WI38 (cell line): Measurements from ENCODE around the gene LHFPL6.

Experiments used
- H3K4me3 ChIP-seq: 2 replicates; pipeline ENCODE4 v1.5.1; 2011; ENCODE audit warnings: low read depth, mild to moderate bottlenecking, control low read depth, low read length
- TF ChIP-seq, protein P1 (sequence below): IDR thresholded peaks from 2 replicates; pipeline ENCODE4 v1.5.1; 2012; ENCODE audit warnings: low read depth, mild to moderate bottlenecking, control low read depth, low read length

LHFPL6 gene

DNA sequence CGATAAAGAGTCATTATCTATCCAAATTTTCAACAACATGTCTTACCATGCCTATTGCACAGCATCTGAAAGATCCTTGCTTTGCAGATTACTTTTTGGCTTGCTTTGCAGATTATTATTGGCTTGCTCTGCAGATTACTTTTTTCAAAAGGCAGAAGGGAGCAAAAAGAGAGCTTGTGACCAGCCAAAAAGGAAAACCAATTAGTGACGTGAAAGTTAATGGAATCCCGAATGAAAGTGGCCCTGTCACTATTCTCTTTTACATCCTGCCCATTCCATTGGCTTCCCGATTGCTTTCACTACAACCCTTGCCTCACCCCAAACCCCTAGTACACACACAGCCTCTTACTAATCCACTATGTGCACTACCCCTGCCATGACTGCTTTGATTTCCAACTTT, 81.3 kb downstream of the LHFPL6 start:
- TF ChIP-seq, protein P1, sequence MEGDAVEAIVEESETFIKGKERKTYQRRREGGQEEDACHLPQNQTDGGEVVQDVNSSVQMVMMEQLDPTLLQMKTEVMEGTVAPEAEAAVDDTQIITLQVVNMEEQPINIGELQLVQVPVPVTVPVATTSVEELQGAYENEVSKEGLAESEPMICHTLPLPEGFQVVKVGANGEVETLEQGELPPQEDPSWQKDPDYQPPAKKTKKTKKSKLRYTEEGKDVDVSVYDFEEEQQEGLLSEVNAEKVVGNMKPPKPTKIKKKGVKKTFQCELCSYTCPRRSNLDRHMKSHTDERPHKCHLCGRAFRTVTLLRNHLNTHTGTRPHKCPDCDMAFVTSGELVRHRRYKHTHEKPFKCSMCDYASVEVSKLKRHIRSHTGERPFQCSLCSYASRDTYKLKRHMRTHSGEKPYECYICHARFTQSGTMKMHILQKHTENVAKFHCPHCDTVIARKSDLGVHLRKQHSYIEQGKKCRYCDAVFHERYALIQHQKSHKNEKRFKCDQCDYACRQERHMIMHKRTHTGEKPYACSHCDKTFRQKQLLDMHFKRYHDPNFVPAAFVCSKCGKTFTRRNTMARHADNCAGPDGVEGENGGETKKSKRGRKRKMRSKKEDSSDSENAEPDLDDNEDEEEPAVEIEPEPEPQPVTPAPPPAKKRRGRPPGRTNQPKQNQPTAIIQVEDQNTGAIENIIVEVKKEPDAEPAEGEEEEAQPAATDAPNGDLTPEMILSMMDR, result no peak
- no peak overlapping the region for H3K4me3 ChIP-seq

DNA sequence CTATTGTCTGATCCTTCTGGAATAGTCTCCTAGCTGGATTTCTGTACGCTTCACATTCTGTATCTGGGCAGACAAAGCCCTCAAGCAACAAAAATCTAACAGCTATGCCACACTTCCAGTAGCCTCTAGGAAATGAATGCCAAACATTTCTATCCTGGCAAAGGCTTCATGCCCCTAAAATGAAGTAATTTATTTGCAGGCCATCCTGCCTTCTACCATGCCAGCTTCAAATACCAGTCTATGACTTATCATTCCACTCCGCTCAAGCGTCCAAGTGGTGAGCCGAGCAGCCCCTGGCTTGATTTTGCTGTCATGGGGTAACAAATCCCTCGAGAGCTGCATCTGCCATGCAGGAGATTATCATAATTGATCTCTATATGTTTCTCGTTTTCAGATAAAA, 86.9 kb downstream of the LHFPL6 start:
- no peak overlapping the region for H3K4me3 ChIP-seq
- TF ChIP-seq, protein P1, result no peak

DNA sequence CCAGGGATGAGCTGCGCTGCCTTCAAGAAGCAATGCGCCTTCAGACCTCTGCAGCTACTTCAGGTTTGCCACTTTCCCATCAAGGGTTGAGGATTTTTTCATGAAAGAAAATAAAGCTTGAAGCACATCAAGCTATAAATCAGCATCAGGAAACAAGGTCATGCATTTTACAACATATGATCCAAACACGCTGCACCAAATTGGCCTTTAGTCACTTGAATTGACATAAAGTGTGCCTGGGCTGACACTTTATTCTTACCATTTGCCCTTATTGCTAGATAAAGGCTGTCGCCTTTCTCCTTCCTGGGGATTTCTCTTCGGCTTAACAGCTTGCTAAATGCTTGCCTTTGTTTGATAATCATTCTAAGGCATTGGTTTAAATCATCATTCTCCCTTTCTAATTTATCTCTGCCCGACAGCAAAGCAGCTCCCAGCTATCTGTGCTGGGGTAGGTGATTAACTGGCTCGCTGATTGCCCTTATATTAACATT, 87.7 kb downstream of the LHFPL6 start:
- no peak overlapping the region for H3K4me3 ChIP-seq
- TF ChIP-seq, protein P1, result no peak

DNA sequence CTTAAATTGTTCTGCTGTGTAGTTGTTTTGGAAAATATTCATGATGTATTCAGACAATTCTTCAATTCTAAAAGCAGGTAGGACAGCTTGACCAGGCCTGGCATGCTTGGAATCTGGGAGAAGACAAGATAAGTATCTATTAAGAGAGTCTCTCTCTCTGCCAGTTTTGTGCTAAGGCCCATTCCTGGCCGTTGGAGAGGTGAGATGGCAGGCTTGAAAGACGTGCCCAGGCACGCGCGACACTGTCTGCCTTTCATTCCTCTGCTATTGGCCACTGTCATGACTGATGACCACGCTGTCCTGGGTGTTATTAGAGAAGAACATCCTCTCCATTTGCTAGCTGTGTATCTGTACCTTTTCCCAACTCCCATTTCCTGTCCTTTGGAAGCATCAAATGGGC, 90.3 kb downstream of the LHFPL6 start:
- TF ChIP-seq, protein P1, result no peak
- no peak overlapping the region for H3K4me3 ChIP-seq

DNA sequence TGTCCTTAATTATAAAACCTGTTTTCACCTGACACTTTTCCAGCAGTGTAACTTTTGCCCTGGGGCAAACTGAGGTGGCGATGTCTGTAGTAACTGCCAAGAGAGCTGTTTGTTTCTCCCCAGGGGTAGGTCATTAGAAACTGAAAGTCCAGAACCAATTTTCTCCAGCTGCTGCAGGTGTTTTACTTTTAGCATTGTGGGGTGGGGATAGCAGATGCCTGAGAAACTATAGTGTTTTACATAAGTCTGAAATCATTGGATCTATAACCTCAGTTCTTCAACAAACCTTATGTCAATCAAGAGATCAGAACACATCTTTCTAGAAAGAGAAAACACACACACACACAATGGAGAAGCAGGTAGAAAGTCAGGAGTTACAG, 92.7 kb downstream of the LHFPL6 start:
- no peak overlapping the region for H3K4me3 ChIP-seq
- TF ChIP-seq, protein P1, result no peak

DNA sequence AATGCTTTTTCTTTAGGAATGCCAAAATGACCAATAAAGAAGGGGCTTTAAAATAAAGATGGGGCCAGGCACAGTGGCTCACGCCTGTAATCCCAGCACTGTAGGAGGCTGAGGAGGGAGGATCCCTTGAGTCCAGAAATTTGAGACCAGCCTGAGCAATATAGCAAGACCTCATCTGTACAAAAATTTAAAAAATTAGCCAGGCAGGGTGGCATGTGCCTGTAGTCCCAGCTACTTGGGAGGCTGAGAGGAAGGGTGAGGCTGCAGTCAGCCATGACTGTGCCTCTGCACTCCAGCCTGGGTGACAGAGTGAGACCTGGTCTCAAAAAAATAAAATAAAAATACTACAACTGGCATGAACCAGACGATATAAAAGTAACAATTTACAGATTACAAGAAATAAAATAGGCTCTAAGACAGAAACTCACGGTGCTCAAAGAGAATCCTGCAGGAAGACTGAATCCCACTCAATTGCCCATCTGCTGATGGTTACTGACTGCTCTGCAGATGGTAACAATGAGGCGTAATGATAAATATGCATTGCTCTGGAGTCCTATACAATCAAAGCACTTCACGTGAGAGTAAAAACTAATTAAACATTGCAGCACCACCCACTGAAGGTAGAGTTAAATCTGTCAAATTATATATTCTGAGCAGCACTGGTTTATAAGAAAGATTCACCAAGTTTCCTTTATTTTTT, 93.2 kb downstream of the LHFPL6 start:
- H3K4me3 ChIP-seq, result no peak overlapping the region
- TF ChIP-seq, protein P1, result no peak

DNA sequence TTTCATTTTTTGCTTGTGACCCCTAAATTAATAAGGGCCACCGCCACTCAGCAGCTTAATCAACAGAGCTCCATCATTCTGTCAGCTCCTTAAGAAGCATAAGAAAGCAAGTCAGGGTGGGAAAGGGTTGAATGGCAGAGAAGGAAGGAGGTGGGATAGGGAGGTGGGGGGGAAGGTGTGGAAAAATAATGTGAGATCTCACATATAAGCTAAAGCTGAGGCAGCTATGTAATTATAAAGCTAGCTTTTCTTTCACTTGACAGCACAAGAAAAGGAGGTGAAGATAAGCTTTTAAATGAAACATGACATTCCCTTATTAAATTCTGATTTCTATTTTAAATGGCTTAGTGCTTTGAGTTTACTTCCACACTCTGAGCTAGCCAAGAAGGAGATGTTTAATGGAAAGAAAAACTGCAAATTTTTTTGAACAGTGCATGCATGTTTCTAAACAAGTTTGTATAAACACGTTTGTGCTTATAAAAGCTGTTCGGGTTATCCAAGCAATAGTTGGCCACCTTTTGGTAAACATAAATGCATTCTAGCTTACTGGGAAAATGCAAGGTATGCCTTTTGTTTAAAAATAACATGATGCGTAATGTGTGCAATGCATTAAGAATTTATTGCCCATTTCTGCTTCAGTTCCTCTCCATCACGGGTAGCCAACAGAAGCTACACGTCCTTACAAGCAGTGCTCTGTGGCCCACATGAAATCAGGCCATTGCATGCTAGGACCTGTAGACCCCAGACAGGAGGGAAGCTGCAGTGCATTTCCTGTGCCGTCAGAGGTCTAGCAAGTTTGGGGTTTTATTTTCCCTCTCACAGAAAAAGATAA, 96.2 kb downstream of the LHFPL6 start:
- peak overlapping the region; percentile 2; the same call in 1 of the 2 replicates for H3K4me3 ChIP-seq
- TF ChIP-seq, protein P1, result no peak
